Neuronal stem cell (in vitro differentiated cells): Measurements from ENCODE around the gene MEI4.

Source experiments
- DNase-seq: peaks from one replicate; pipeline ENCODE4 v3.0.0-alpha.2; 2013; ENCODE audit warnings: low spot score
- H2AFZ ChIP-seq: one replicate; pipeline ENCODE4 v1.6.1; 2013; ENCODE audit warnings: mild to moderate bottlenecking, low read length, inconsistent platforms
- H2AK5ac ChIP-seq: 2 replicates; pipeline ENCODE4 v1.6.1; 2013; ENCODE audit warnings: low read depth, mild to moderate bottlenecking, inconsistent platforms, low read length, moderate library complexity, mixed read lengths
- H2BK120ac ChIP-seq: 2 replicates; pipeline ENCODE4 v1.6.1; 2013; ENCODE audit warnings: low read depth, mild to moderate bottlenecking, inconsistent platforms, low read length, moderate library complexity, mixed read lengths
- H2BK12ac ChIP-seq: one replicate; pipeline ENCODE4 v1.6.1; 2013; ENCODE audit warnings: low read length, inconsistent platforms
- H2BK15ac ChIP-seq: 2 replicates; pipeline ENCODE4 v1.6.1; 2013; ENCODE audit warnings: mild to moderate bottlenecking, low read length, inconsistent platforms, mixed read lengths
- H2BK5ac ChIP-seq: one replicate; pipeline ENCODE4 v1.6.1; 2013; ENCODE audit warnings: inconsistent platforms, mild to moderate bottlenecking, low read length, moderate library complexity
- H3K14ac ChIP-seq: one replicate; pipeline ENCODE4 v1.6.1; 2013; ENCODE audit warnings: low read length, inconsistent platforms
- H3K18ac ChIP-seq: 2 replicates; pipeline ENCODE4 v1.6.1; 2013; ENCODE audit warnings: low read length, inconsistent platforms
- H3K23ac ChIP-seq: 2 replicates; pipeline ENCODE4 v1.6.1; 2013; ENCODE audit warnings: low read depth, mild to moderate bottlenecking, mixed read lengths, low read length, inconsistent platforms; ENCODE audit not compliant: poor library complexity
- H3K27ac ChIP-seq: replicated peaks from 3 replicates; pipeline ENCODE4 v1.5.1; 2013; ENCODE audit warnings: low read length, inconsistent platforms
- H3K27me3 ChIP-seq, 3 experiments: 2 replicates each; pipeline ENCODE4 v1.6.1; 2013; ENCODE audit warnings: low read length in 3 of 3, mild to moderate bottlenecking in 2 of 3, inconsistent platforms in 1 of 3, low read depth in 1 of 3, mixed read lengths in 1 of 3, moderate library complexity in 1 of 3; ENCODE audit not compliant: control insufficient read depth in 3 of 3, insufficient read depth in 3 of 3
- H3K36me3 ChIP-seq, 2 donors: replicated peaks in 1 of 2; 2 replicates each; pipeline ENCODE4 v1.6.1; 2013; ENCODE audit warnings: low read length in 2 of 2; ENCODE audit not compliant: control insufficient read depth in 2 of 2, insufficient read depth in 2 of 2
- H3K4ac ChIP-seq: 2 replicates; pipeline ENCODE4 v1.6.1; 2013; ENCODE audit warnings: inconsistent platforms, mild to moderate bottlenecking, low read length, moderate library complexity
- H3K4me1 ChIP-seq, 2 donors: 1 replicate in 1 of 2; 2 replicates in 1 of 2; pipeline ENCODE4 v1.6.1; 2013; ENCODE audit warnings: low read length in 2 of 2, low read depth in 1 of 2; ENCODE audit not compliant: control insufficient read depth in 2 of 2, insufficient read depth in 1 of 2
- H3K4me2 ChIP-seq: one replicate; pipeline ENCODE4 v1.6.1; 2013; ENCODE audit warnings: mild to moderate bottlenecking, low read length, inconsistent platforms; ENCODE audit not compliant: insufficient read depth, poor library complexity, severe bottlenecking
- H3K4me3 ChIP-seq, 2 donors: 2 replicates each; pipeline ENCODE4 v1.5.1; 2013; ENCODE audit warnings: low read length in 2 of 2, mild to moderate bottlenecking in 2 of 2, inconsistent platforms in 1 of 2, moderate library complexity in 1 of 2
- H3K79me1 ChIP-seq: one replicate; pipeline ENCODE4 v1.6.1; 2013; ENCODE audit warnings: low read depth, mild to moderate bottlenecking, inconsistent platforms, low read length, moderate library complexity
- H3K9ac ChIP-seq: one replicate; pipeline ENCODE4 v1.6.1; 2013; ENCODE audit warnings: mild to moderate bottlenecking, low read depth, low read length, inconsistent platforms; ENCODE audit not compliant: poor library complexity
- H3K9me3 ChIP-seq, 2 donors: replicated peaks in 1 of 2; 2 replicates each; pipeline versions ENCODE3 to v1.6.1; 2013; ENCODE audit warnings: low read length in 2 of 2, mild to moderate bottlenecking in 2 of 2, inconsistent platforms in 1 of 2, low read depth in 1 of 2, mixed read lengths in 1 of 2, moderate library complexity in 1 of 2; ENCODE audit not compliant: control insufficient read depth in 2 of 2, insufficient read depth in 1 of 2
- H4K8ac ChIP-seq: one replicate; pipeline ENCODE4 v1.6.1; 2013; ENCODE audit warnings: low read depth, mild to moderate bottlenecking, inconsistent platforms, low read length, moderate library complexity
- H4K91ac ChIP-seq: one replicate; pipeline ENCODE4 v1.6.1; 2013; ENCODE audit warnings: low read length, low read depth, mild to moderate bottlenecking, inconsistent platforms; ENCODE audit not compliant: poor library complexity
- WGBS, 2 donors: extraction: QIAGEN DNeasy Blood & Tissue Kit; methylation state at CpG; one replicate each; pipeline ENCODE4 v1.1.7; 2013; ENCODE audit warnings: missing lambda C conversion rate in 2 of 2, mixed read lengths in 1 of 2; ENCODE audit not compliant: insufficient read length in 2 of 2, insufficient replicate concordance in 1 of 2; ENCODE audit errors: extremely low coverage in 2 of 2; 5-methylcytosine and 5-hydroxymethylcytosine counted together

The MEI4 gene

DNA sequence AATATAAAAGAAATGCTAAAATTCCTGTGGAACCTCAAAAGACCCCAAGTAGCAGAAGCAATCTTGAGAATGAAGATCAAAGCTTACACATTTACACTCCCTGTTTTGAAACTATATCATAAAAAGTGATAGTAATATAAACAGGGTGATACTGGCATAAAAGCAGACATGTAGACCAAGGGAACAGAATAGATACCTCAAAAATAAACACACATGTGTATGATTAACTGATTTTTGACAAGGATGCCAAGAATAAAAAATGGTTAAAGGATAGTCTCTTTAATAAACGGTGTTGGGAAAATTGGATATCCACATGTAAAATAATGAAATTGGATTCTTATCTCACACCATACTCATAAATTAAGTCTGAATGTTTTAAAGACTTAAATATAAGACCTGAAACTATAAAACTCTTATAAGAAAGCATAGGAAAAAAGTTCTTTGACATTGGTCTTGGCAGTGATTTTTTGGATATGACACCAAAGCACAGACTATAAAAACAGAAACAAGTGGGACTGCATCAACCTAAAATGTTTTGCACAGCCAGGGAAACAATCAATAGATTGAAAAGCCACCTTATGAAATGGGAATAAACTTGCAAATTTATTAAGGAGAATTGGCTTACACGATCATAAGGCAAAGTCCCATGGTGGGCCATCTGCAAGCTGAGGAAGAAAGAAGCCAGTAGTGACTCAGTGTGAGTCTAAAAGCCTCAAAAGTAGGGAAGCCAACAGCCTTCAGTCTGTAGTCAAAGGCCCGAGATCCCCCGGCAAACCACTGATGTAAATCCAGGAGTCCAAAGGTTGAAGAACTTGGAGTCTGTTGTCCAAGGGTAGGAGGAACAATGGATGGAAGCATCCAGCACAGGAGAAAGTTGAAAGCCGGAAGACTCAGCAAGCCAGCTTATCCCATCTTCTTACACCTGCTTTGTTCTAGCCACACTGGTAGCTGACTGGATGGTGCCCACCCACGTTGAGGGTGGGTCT, 144.3 kb downstream of the MEI4 start:
- Histone ChIP-seq H4K91ac (no peak overlapping the region), H3K36me3 (no peaks in the 10 kb centered on the region), H3K14ac (no peak overlapping the region), H3K9me3 (no peaks in the 10 kb centered on the region), H2AFZ (no peak overlapping the region), H3K4me2 (no peak overlapping the region), H2BK12ac (no peak overlapping the region), H3K27ac (no peak overlapping the region), H3K4ac (no peak overlapping the region), H3K4me3 (no peak overlapping the region), H3K27me3 (no peaks in the 10 kb centered on the region), H3K4me1 (no peaks in the 10 kb centered on the region), H3K9ac (no peak overlapping the region), H3K23ac (no peak overlapping the region), H2BK120ac (no peak overlapping the region), H3K18ac (no peak overlapping the region), H4K8ac (no peak overlapping the region), H2AK5ac (no peak overlapping the region), H2BK5ac (no peak overlapping the region), H3K79me1 (no peaks in the 10 kb centered on the region), H2BK15ac (no peak overlapping the region)
- no peak for DNase-seq
- WGBS, 2 donors = no CpG with 5 or more reads among the region's 6 CpGs

DNA sequence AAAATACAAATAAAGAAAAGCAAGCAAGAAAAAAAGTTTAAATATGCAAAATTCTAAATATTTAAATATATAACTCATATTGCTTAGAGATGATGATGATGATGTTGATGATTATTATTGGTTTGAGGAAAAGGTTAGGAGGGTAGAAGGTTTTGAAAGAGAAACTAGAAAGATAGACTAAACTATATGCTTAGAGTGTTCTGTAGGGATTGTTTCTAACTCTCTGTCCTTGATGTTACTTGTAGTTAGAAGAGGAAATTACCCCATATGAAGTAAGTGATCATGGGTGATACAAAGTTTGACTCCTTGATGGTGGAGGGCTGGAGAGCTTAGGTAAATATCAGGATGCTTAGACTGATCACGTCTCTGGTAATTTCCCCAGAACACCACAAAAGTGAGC, 159.5 kb downstream of the MEI4 start:
- Histone ChIP-seq H3K27ac (no peak overlapping the region), H2BK5ac (no peak overlapping the region), H2AFZ (no peak overlapping the region), H3K4me1 (no peaks in the 10 kb centered on the region), H2BK120ac (no peak overlapping the region), H3K18ac (no peak overlapping the region), H3K9me3 (no peaks in the 10 kb centered on the region), H4K91ac (no peak overlapping the region), H3K14ac (no peak overlapping the region), H3K23ac (no peak overlapping the region), H2BK15ac (no peak overlapping the region), H3K9ac (no peak overlapping the region), H2AK5ac (no peak overlapping the region), H2BK12ac (no peak overlapping the region), H4K8ac (no peak overlapping the region), H3K27me3 (no peaks in the 10 kb centered on the region), H3K4me2 (no peak overlapping the region), H3K4me3 (no peak overlapping the region), H3K36me3 (no peaks in the 10 kb centered on the region), H3K79me1 (no peaks in the 10 kb centered on the region), H3K4ac (no peak overlapping the region)
- no peak for DNase-seq
- no CpG with 5 or more reads among the region's 1 CpG for WGBS, 2 donors

DNA sequence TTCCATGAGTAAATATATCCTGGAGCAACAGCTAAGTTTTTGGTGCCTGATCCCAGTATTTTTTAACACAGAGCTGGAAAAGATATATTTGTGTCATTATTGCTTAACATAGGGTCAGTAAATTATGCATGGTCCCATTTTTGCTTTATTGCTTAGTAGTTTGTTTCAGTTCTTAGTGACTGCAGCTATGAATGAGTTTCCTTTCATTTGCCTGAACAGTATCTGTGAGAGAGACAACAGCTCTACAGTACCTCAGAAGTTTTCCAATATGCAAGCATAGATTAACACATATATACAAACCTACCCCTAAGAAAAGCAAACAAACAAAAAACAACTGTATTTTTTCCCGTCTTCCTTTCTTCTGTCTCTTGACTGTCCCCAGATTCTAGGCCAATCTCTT, 160.3 kb downstream of the MEI4 start:
- Histone ChIP-seq H3K27ac (no peak overlapping the region), H2BK15ac (no peak overlapping the region), H3K23ac (no peak overlapping the region)

GRCh38 chr6:77814119-77814518, 161.3 kb downstream of the MEI4 start:
- Histone ChIP-seq H2BK12ac (no peak overlapping the region), H4K8ac (no peak overlapping the region), H4K91ac (no peak overlapping the region), H3K27ac (no peak overlapping the region), H3K27me3 (no peaks in the 10 kb centered on the region), H2AK5ac (no peak overlapping the region), H3K9ac (no peak overlapping the region), H3K14ac (no peak overlapping the region), H3K4ac (no peak overlapping the region), H3K4me2 (no peak overlapping the region), H3K4me3 (no peak overlapping the region), H3K23ac (no peak overlapping the region), H3K4me1 (no peaks in the 10 kb centered on the region), H2AFZ (no peak overlapping the region), H3K79me1 (no peaks in the 10 kb centered on the region), H3K36me3 (no peaks in the 10 kb centered on the region), H2BK120ac (no peak overlapping the region), H3K9me3 (no peaks in the 10 kb centered on the region), H2BK15ac (no peak overlapping the region), H2BK5ac (no peak overlapping the region), H3K18ac (no peak overlapping the region)
- no CpG with 5 or more reads among the region's 1 CpG for WGBS, 2 donors
- DNase-seq = no peak

More for the DNA sequence above, 160.3 kb downstream of the MEI4 start:
- WGBS, 2 donors = no CpG with 5 or more reads among the region's 1 CpG
- no peak overlapping the region for H3K4me2 ChIP-seq
- DNase-seq = no peak
- no peaks in the 10 kb centered on the region for H3K9me3 ChIP-seq
- H3K4ac ChIP-seq = no peak overlapping the region
- no peak overlapping the region for H2AFZ ChIP-seq
- no peak overlapping the region for H3K18ac ChIP-seq
- no peaks in the 10 kb centered on the region for H3K4me1 ChIP-seq
- H3K79me1 ChIP-seq = no peaks in the 10 kb centered on the region
- H2BK120ac ChIP-seq = no peak overlapping the region
- no peak overlapping the region for H4K8ac ChIP-seq
- H3K36me3 ChIP-seq = no peaks in the 10 kb centered on the region
- no peak overlapping the region for H3K9ac ChIP-seq
- H4K91ac ChIP-seq = no peak overlapping the region
- H2BK5ac ChIP-seq = no peak overlapping the region
- no peaks in the 10 kb centered on the region for H3K27me3 ChIP-seq
- no peak overlapping the region for H3K14ac ChIP-seq
- no peak overlapping the region for H2AK5ac ChIP-seq
- H3K4me3 ChIP-seq = no peak overlapping the region
- H2BK12ac ChIP-seq = no peak overlapping the region
